ENCODE data around the gene SGK1.
"Not testable (repeated sequence)": the region's sequence is repeated elsewhere in the genome, so short reads cannot be mapped to it uniquely, and the experiment has no call there.

Gene SGK1

GRCh38 chr6:134303891-134304290 lies 14.0 kb downstream of the SGK1 start:
- DNase-seq (ENCODE audit: low spot score): peak; percentile 84

GRCh38 chr6:134299236-134299635 lies 18.7 kb downstream of the SGK1 start:
- DNase-seq (ENCODE audit: low spot score): no peak

DNA sequence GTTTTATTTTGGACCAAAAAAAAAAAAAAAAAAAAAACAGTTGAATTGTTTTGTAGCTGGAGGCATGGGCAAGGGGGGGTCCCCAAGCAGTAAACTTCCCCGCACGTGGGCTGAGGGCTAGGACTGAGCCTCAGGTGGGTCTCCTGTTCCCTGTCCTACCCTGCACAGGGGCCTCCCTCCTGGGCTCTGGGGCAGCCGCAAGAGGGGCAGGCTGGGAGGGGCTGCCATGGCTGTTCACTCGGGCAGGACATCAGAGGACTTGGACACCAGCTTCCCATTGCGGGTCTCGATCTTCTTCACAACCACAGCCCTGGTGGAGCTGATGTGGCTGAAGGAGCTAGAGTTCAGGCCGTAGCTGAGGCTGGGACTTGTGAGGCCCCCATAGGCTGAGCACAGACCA lies 21.1 kb downstream of the SGK1 start:
- no peak for DNase-seq (ENCODE audit: low spot score)

DNA sequence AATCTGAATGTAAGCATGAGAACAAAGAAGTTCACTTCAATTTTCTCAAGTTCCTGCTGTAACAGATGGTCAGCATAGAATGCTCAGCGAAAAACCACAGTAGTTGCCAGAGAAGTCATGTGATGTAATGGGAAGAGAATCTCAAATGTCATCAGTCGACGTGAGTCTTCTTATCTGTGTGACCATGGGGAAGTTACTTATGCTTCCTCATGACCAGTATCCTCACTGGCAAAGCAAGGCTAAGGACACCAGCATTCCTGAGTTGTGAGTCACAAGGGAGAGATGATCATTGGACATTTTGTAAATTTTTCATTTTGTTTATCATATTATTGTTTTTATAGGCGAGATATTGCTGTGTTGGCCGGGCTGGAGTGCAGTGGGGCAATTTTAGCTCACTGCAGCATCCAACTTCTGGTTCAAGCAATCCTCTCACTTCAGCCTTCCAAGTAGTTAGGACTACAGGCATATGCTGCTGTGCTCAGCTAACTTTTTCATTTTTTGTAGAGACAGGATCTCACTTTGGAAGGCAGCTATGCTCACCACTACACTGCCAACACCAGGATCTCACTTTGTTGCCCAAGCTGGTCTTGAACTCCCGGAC lies 21.9 kb downstream of the SGK1 start:
- peak; percentile 73 for DNase-seq (ENCODE audit: low spot score)

GRCh38 chr6:134293659-134294161 lies 24.2 kb downstream of the SGK1 start:
- no peak for DNase-seq (ENCODE audit: low spot score)

DNA sequence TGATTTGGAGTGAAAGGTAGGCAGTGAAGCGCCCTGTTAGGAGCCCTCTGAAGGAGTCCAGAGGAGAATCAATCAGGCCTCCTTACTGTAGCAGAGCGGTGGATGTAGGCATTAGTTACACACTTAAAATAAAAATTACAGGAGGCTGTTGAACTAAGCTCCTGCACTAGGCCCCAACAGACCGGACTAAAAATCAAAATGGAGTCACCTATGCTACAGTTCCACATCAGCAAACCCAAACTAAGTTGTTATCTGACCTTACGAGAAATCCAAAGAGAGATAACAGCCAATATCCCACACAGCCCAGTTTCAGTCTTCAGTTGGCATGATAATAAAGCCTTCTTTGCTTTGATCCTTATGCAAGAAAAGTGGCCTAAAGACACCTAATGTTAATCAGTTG lies 26.8 kb downstream of the SGK1 start:
- no peak for DNase-seq (ENCODE audit: low spot score)

- no peak for DNase-seq (ENCODE audit: low spot score)
Measured at GRCh38 chr6:134289204-134289575, 28.7 kb downstream of the SGK1 start.

DNA sequence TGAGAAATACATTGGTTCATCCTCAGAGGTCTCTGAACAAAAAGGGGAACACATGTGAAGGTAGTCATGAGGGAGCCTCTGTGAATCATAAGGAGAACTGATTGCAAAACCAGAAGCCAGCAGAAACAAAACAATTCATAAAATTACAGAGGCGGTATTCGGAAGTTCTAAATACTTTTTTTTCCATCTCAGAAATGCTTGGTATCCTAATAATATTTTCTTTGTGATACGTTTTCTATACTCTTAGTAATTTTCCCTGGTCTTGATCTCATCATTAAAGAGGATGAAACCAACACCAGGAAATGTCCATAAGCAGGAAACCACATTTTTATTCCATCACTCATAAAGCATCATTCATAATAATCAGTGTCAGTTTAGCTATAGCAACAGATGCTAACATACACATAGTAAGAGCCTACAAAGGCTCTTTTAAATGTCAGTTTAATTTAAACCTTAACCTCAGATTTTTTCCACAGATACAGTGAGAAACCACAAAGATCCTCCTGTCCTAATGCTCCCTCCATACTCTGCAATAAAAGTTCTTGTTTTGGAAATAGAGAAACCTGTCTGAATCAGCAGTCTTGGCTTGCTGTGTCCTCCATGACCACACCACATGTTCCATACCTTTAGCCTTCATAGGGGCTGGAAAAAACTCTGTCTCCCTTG lies 29.2 kb downstream of the SGK1 start:
- peak; percentile 43 for DNase-seq (ENCODE audit: low spot score)

DNA sequence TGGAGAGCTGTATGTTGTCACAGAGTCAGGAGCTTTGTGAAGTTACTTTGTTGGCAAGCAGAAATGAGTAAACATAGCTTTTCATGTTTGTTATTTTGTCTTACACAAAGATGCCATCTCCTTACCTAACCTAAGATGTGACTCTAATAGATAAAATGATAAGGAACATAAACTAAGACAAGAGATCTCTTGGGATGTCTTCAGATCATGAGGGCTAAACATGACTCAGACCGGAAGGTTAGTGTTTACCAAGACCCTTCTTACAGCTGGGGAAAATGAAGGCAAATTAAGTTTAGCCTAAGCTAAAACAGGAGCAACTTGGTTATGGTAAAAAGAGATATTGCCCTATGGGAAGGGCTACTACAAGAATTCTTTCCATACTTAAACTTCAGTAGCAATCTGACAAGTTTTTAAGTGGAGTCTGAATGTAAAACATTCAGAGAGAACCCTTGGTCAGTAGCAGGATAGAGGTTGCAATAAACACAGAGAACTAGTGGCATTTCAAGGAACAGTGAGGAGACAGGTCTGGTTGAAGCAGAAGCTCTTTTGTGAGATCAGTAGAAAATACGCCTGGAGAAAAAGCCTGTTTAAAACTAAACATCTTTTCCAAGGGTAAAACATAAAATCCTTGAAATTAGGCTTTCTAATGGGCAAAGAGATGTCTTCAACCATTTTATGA lies 29.9 kb downstream of the SGK1 start:
- no peak for DNase-seq (ENCODE audit: low spot score)

DNA sequence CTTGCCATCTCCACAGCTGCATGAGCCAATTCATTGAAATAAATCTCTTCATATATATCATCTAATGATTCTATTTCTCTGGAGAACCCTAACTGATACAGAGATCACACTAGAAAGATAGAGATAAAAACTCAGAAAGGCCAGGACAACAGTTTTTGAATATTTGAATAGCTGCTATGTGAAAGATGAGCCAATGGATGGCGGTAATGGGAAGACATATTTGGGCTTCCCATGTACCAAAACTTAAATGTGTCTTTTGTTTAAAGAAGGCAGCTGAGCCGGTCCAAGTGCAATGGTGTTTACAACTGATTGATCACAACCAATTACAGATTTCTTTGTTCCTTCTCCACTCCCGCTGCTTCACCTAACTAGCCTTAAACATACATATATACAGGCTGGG lies 35.1 kb downstream of the SGK1 start:
- DNase-seq (ENCODE audit: low spot score): no peak

- DNase-seq (ENCODE audit: low spot score): no peak
Measured at GRCh38 chr6:134281388-134281787, 36.5 kb downstream of the SGK1 start.

DNA sequence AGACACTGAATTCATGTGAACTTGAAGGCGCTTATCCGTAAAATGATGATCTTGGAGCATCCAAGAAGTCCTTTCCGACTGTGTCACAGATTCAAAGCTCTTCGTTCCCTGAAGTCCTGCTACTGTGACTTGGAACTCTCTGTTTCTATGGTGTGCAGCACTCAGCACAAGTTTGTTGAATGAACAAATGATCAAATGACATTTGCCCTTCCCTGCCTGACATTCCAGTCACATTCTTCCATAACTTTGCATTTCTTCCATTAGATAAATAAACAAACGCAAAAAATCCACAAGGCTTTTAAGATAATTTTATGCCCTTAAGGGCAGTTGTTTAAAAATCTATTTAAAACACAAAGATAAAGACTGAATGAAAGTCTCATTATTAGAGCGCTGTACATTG lies 39.9 kb downstream of the SGK1 start:
- DNase-seq (ENCODE audit: low spot score): no peak

GRCh38 chr6:134276891-134277377 lies 41.0 kb downstream of the SGK1 start:
- not testable (repeated sequence) for DNase-seq (ENCODE audit: low spot score)

- DNase-seq (ENCODE audit: low spot score): no peak
Measured at GRCh38 chr6:134272374-134272773, 45.5 kb downstream of the SGK1 start.

DNA sequence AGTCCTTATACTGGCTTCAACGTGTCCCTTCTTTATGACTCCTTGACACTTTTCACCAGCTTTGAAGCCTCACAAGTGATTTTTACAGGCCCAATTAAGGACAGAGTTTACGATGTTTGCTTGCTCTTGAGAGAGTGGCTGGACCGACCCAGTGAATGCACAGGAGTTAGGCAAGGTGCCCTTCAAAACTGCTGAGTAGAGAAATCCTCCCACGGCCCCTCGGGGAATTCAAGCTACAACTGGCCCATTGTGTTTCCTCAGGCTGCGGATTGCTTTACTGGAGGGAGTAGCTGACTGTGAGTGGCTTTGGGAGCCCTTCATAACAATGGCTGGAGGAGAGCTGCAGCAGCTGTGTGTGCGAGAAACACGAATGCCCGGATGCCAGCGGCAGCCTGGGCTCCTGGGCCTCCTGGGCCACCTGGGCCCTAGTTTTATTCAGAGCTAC lies 50.0 kb downstream of the SGK1 start:
- peak; percentile 86 for DNase-seq (ENCODE audit: low spot score)

DNA sequence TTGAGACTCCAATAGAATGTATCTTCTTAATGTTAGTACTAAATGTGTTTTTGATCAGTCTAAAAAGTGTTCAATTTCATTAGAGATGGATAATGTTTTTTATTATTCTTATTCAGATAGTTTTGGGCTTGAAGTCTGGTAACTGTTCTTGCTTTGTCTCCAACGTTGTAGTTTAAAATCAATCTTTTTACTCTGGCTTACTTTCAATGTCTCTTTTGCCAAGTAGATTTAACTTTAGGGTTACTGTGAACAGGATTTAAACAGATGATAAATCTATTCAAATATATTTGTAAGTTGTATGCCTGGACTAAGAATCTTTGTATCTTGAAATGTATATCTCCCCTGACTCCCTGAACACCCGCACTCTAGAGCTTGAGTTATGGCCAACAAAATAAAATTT lies 51.1 kb downstream of the SGK1 start:
- no peak for DNase-seq (ENCODE audit: low spot score)

GRCh38 chr6:134261766-134262165 lies 56.1 kb downstream of the SGK1 start:
- DNase-seq (ENCODE audit: low spot score): no peak

GRCh38 chr6:134258849-134259306 lies 59.0 kb downstream of the SGK1 start:
- DNase-seq (ENCODE audit: low spot score): no peak

DNA sequence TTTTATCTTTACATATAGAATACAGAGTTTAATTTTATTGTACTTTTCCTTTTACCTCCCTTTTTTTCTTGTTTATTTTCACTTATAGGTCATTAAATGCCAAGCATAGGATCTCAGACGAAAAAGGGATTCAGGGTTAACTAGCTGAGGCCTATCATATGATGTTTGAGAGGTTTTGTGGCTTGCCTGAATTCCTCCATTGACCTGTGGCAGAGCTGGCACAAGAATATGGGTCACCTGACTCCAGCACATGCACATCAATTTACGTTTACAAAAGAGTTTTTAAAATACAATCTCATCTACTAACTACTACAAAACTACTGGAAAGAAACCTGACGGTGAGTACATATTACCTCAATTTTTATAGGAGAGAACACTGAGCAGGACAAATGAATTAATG lies 60.4 kb downstream of the SGK1 start:
- DNase-seq (ENCODE audit: low spot score): no peak

DNA sequence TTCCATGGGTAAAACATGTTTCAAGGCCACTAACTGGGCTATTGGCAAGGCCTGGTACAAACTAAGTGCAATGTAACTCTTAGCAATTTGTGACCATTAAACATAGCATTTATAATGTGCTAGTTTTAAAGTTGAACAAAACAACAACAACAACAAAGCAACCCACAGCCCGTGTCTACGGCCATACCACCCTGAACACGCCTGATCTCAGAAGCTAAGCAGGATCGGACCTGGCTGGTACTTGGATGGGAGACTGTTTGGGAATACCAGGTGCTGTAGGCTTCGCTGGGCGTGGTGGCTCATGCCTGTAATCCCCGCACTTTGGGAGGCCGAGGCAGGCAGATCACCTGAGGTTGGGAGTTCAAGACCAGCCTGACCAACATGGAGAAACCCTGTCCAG lies 61.0 kb downstream of the SGK1 start:
- no peak for DNase-seq (ENCODE audit: low spot score)

GRCh38 chr6:134255280-134255679 lies 62.6 kb downstream of the SGK1 start:
- not testable (repeated sequence) for DNase-seq (ENCODE audit: low spot score)

DNA sequence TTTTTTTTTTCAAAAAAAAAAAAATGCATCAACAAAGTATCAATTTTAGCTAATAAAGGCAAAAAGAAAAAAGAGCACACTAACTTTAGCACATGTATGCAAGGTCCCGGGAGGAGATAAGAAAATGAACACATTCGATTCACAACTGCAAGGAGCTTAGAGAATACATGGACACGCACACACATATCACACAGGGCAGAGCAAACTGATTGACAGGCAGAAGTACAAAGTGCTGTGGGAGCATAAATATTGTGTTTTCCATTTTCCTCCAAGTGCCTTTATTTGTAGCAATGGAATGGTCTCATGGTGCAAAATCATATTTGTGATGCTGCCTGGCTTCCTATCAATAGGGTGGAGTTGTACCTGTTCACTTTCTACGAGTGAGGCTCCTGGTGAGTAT lies 63.8 kb downstream of the SGK1 start:
- DNase-seq (ENCODE audit: low spot score): no peak

DNA sequence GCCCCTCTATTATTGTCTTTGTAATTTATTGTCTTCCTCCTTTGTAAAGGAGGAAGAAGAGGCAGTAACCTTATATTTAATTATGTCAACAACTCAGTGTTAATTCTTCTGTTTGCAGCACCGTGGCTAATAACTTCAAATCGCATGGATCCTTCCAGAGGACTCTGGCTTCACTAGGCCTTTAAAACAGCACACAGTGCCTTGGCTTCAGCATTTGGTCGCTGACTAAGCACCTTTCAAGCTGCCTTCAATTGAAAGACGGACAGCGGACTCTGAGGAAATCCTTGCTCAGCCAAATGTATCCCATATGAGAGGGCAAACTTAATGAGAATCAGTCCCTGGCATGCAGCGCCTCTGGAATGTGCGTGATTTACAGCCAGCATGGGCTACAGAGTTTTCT lies 64.2 kb downstream of the SGK1 start:
- peak; percentile 63 for DNase-seq (ENCODE audit: low spot score)

All from globus pallidus (tissue), 1 donor.